Right ventricle myocardium superior (tissue), 1 donor: ENCODE results near the gene HDAC4. TPM values are rescaled to one million over a fixed set of nuclear protein-coding genes. Genes with fewer than 3 reads are reported as not detected.

Experiments used
- ATAC-seq: fragments of 200-7000 bp; cut with Tn5 transposase; one replicate; pipeline ENCODE4 v1.9.1; 2020; ENCODE audit warnings: mild to moderate bottlenecking; ENCODE audit not compliant: poor library complexity
- DNase-seq: peaks from one replicate; pipeline ENCODE4 v3.0.0-alpha.2; 2020
- intact Hi-C: fragments of 100-400 bp; cut with DNase I; formaldehyde crosslinking; loops from one replicate; pipeline ENCODE4 v1.11.2; 2022
- total RNA-seq: library from RNA; stranded (reverse); fragmentation: NEBNext Ultra II Directional; extraction: Animal tissue kit (Norgen Biotek cat#: 25700); gene quantifications from one replicate; pipeline ENCODE4 v1.2.1, GENCODE V29; 2021
- donor health status: DM: no; HTN: yes; CAD: no; lungs with severe emphysema.

HDAC4 gene
- total RNA-seq, 1 donor from 2014 or later: 24.9 TPM

GRCh38 chr2:239262484-239263230 is 138.2 kb downstream of the HDAC4 start:
- ATAC-seq: no peak
- no peak for DNase-seq
- intact Hi-C loops: no loop called here

DNA sequence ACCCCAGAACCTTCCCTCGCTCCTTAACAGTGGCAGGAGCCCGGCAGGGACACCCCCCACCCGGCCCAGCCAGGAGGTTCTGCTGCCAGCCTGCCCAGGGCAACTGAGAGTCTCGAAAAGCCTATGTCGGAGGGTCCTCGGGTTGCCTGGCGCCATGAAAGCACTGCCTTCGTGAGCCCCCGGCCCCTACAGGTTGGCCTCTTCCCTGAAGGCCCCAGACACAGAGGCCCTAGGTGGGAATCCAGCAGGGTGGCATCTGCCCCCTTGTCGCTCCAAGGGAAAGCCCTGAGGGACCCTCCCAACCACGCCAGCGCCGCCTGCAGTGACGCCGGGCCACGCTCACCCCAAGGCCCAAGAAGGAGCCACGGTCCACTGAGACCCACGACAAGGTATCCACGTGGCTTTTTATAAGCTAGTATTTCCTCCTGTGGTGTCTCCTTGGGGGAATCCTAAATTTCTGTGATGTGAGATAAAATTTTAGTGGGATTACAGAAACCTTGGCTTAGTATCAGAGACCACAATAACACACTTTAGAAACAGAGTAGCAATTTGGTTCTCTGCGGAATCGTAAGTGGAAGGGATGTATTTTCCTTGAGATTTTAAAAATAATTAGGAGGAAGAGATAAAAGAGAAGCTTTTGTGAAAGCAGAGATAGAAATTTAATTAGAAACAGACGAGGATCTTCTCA is 138.9 kb downstream of the HDAC4 start:
- intact Hi-C loops: no loop called here
- ATAC-seq: no peak
- no peak for DNase-seq

GRCh38 chr2:239261356-239261755 is 139.5 kb downstream of the HDAC4 start:
- DNase-seq (no peak), ATAC-seq (no peak)
- intact Hi-C loops: no loop called here

DNA sequence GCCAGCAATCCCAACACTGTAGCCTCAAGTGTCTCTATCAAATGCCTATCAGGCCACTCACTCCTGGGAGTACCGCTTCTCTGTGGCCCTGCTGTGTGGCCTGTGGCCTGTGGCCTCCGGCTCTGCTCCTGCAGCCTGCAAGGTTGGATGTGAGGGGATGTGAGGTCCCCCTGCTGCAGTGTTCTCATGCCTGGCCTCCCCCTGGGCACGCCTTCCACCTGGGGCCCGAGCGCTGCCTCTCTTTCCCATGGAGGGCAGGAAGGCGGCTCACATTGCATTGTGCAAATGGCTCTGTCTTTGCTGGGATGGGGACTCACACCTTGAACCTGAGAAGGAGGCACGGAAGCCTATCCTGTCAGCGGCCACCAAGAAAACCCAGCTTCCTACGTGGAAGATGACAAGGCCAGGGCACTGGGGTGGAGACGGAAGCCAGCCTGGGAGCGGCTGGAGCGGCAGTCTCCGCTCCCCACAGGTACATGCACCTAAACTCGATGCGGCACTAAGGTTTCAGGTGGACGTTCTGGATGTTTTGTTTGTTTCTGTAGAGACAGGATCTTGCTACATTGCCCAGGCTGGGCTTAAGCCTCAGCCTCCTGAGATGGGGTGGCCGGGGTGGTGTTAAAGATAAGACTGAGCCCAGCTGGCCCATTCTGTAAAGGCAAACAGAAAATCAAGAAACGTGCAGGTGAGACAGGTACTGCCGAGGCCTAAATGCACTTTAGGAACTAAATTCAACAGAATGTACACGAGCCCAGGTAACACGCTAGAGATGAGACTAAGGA is 140.1 kb downstream of the HDAC4 start:
- DNase-seq (peak; percentile 29), ATAC-seq (no peak)
- intact Hi-C loops: no loop called here

DNA sequence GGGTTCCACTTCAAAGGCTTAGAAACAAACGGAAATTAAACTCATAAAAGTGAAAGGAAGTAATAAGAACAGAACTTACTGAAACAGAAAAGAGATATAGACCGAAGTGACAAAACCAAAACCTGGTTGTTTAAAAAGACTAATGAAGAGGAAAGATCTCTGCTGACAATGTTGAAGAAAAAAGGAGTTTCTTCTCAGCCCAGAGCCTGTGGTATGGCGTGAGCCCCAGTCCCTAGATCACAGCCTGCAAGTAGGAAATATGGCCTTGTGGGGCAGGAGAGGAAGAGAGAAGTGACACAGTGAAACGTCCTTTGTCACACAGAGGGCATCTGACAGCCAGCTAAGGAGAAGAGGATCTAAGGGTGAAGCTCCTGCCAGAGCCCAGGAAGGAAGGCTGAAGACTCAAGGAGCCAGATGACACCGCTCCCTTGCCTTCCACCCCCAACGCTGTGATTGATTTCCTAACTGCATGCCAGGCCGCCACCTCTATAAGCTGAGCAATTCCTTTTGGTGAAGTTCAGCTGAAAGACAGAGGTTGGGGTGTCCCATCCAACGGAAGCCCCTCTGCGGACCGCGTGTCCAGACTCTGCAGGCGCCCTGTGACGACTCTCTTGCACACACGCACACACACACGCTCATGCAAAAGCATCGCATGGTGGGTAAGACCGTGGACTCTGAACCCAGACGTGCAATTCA is 141.1 kb downstream of the HDAC4 start:
- DNase-seq (peak; percentile 30), ATAC-seq (peak; percentile 39)
- intact Hi-C loops: no loop called here

GRCh38 chr2:239259173-239259572 is 141.6 kb downstream of the HDAC4 start:
- DNase-seq: no peak
- intact Hi-C loops: no loop called here
- no peak for ATAC-seq

GRCh38 chr2:239258248-239258647 is 142.6 kb downstream of the HDAC4 start:
- DNase-seq: no peak
- intact Hi-C loops: no loop called here
- ATAC-seq: no peak

- no peak for ATAC-seq
- DNase-seq: no peak
- intact Hi-C loops: no loop called here
Observed at GRCh38 chr2:239257511-239257937, 143.3 kb downstream of the HDAC4 start.

DNA sequence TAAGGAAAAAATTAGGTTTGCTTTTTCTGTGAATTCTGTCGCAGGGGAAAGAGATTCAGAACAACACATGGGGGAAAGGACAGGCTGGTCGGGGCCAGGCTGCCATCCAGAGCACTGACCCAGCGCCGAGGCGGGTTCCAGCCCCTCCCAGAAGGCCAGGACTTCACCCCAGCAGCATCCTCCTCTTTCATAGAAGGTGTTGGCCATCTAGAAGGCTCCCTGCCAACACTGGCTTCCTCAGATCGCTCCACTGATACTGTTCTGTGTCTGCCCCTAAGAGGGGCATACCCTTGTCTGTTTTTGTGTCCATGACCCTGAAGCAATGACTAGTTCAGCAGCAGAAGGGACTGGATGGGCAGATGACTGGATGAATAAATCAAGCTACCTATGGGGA is 144.5 kb downstream of the HDAC4 start:
- ATAC-seq (no peak), DNase-seq (peak; percentile 23)
- intact Hi-C loops: no loop called here

DNA sequence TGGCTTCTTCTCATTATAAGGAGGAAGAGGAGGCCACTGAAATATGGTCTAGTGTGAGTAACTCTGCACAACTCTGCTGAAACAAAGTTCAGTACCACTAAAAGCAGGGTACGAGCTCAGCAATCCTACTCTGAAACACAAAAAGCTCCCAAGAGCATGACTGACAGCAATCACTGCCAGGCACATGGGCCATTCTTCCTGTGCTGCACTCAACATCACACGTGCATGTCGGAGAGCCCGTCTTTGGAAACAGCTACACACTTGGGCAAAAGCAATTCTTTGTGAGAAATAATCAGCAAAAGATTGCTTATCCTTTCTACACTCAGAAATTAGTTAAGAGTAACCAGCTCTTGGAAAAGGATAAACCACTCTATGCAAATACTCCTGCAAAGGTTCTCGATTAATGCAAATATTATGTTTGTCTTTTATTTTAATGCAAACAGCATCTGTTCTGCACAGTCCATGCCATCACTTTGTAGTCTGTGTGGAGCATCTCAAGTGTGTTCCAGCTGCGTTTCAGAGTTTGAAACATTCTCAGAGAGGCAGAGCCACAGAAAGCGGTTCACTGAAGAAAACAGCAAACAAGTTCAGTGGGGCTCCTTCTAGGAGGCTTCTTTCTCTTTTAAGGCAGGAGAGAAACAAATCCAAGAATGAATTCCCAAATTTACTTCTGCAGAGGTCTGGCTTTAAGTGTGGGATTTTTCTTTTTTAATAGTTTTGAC is 145.0 kb downstream of the HDAC4 start:
- DNase-seq (no peak), ATAC-seq (no peak)
- intact Hi-C loops: no loop called here

DNA sequence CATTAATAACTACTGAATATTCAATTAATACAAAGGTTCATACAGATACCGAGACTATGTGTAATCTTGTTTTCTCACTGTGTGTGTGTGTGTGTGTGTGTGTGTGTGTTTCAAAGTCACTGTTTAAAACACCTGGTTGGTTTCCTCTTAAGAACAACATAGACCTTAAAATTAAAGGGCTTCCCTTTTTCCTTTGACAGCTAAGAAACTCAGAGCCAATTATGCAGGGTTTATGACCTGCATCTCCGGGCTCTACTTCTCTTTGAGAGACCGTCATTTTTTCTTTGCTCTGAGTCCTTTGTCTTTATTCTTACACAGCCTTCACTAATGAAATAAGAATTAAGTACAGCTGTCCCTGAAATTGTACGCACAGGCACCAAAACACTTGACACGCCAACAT is 145.6 kb downstream of the HDAC4 start:
- ATAC-seq: no peak
- no peak for DNase-seq
- intact Hi-C loops: no loop called here

DNA sequence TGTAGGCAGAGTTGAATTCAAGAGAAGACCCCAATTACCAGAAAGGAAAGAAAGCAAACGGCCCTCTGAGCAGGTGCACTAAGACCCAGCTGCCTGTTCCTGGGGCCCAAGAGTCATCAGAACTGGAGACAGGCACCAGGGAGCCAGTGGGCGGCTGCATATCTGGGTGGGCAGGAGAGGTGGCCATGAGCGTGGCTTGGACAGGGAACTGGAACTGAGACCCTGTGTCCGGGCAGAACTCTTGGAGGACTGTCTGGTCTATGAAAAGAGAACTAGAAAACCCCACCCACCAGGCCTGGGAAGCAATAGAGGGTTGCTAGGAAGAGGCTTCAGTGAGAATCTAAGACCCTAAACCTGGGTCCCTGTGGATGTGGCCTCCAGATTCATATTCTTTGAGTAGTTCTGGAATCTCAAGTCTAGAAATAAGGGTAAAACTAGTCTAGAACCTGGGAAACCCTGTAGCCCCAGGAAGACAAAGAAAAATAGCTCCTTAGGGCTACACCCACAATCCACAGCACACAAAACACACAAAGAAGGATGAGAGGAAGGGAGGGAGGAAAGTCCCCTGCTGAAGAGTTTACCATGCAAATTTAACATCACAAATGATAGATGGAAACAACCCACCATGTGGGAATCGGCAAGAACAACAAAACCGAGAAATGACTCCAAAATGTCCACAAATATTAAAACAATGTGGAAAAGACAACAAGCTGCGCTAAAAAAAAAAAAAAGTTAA is 147.0 kb downstream of the HDAC4 start:
- ATAC-seq: no peak
- intact Hi-C loops: no loop called here
- DNase-seq: peak; percentile 38

DNA sequence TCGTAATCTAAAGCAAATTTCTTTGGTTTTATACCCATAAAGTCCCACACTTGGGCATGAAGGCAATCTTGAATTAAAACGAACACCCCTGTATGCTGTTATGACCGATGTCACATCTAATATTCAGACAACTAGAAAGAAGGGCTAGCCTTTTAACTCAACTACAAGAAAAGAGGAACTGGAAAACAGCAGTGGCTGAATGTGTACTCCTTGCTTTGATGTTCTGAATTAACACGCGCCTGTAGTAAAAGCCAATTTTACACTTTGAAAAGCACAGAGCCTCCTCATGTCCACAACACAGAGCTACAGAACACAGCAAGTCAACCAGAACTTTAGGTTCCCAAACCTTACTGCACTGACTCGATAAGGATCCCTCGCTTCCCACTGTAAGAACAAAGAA is 147.6 kb downstream of the HDAC4 start:
- DNase-seq: no peak
- intact Hi-C loops: no loop called here
- ATAC-seq: no peak

GRCh38 chr2:239252801-239253200 is 148.0 kb downstream of the HDAC4 start:
- DNase-seq (peak; percentile 88), ATAC-seq (peak; percentile 79)
- intact Hi-C loops: no loop called here

DNA sequence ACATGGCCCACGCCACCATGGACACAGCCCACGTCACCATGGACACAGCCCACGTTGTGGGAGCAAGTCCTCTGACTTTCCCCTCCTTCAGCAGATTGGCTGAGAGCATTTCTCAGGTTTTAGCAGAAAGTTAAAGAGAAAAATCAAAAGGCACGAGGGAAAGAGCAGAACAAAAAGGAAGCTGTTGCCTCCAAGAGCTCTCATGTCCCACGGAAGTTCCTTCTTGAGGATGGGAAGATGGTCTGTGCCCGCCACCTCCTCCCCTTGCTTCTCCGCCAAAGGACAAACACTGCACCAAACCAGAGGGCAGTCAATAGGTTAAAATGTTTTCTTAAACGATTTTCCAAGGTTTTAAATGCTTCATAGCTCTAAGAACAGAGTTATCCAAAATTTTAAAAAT is 148.4 kb downstream of the HDAC4 start:
- intact Hi-C loops: no loop called here
- no peak for ATAC-seq

DNA sequence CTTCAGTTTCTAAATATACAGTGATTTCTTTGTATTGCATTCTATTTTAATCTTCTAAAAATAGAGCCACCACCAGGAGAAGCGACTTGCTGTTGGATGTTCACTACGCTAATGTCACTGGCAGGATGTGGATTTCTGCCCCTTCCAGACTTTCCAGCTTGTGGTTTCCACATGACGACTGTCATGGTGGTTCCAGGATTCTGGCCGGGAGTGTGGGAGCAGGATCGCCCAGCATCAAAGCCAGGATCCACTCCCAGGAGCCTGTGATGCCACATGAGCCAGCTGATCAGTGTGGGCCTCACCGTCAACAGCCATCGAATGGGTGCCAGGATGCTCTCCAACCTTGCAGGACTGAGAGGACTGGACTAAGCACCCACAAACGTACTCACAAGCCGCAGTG is 148.8 kb downstream of the HDAC4 start:
- peak; percentile 36 for DNase-seq
- peak; percentile 43 for ATAC-seq
- intact Hi-C loops: no loop called here

More for the DNA sequence above, 148.4 kb downstream of the HDAC4 start:
- DNase-seq: no peak

GRCh38 chr2:239250216-239251081 is 150.4 kb downstream of the HDAC4 start:
- no peak for ATAC-seq
- peak; percentile 44 for DNase-seq
- intact Hi-C loops: no loop called here
